Small intestine (tissue), 7 donors: ENCODE results near the gene ESRP2. TPM values are rescaled to one million over a fixed set of nuclear protein-coding genes. Genes with fewer than 3 reads are reported as not detected.

Experiments
- DNase-seq, 2 donors: peaks; one replicate each; pipeline versions ENCODE4 v3.0.0 to v3.0.0-alpha.2; 2013
- FAIRE-seq: peaks from 2 replicates; lab custom pipeline; 2012; peaks lifted over from hg19 to GRCh38; lab: Jason Lieb, UNC
- H3K27ac ChIP-seq, 3 donors: one replicate each; pipeline ENCODE4 v1.5.1; 2013; ENCODE audit warnings: low read length in 2 of 3, mild to moderate bottlenecking in 2 of 3, control low read depth in 1 of 3, inconsistent platforms in 1 of 3, low read depth in 1 of 3, moderate library complexity in 1 of 3
- H3K27me3 ChIP-seq, 3 donors: one replicate each; pipeline ENCODE4 v1.6.1; 2013; ENCODE audit warnings: low read length in 3 of 3, inconsistent platforms in 1 of 3; ENCODE audit not compliant: control insufficient read depth in 3 of 3, insufficient read depth in 3 of 3
- H3K36me3 ChIP-seq, 3 donors: one replicate each; pipeline ENCODE4 v1.6.1; 2013; ENCODE audit warnings: low read length in 3 of 3, inconsistent platforms in 1 of 3, low read depth in 1 of 3, mild to moderate bottlenecking in 1 of 3, moderate library complexity in 1 of 3; ENCODE audit not compliant: control insufficient read depth in 3 of 3, insufficient read depth in 2 of 3
- H3K4me1 ChIP-seq, 3 donors: one replicate each; pipeline ENCODE4 v1.6.1; 2013; ENCODE audit warnings: low read length in 2 of 3, inconsistent platforms in 1 of 3, low read depth in 1 of 3, mild to moderate bottlenecking in 1 of 3, moderate library complexity in 1 of 3; ENCODE audit not compliant: control insufficient read depth in 3 of 3, insufficient read depth in 2 of 3
- H3K4me3 ChIP-seq, 3 donors: one replicate each; pipeline ENCODE4 v1.5.1; 2013; ENCODE audit warnings: low read length in 3 of 3, control low read depth in 1 of 3, inconsistent platforms in 1 of 3, low read depth in 1 of 3, mild to moderate bottlenecking in 1 of 3, moderate library complexity in 1 of 3
- H3K9me3 ChIP-seq, 2 donors: one replicate each; pipeline ENCODE4 v1.6.1; 2013; ENCODE audit warnings: low read depth in 1 of 2, low read length in 1 of 2; ENCODE audit not compliant: control insufficient read depth in 2 of 2, insufficient read depth in 1 of 2
- WGBS, 3 donors: extraction: QIAGEN DNeasy Blood & Tissue Kit; methylation state at CpG; one replicate each; pipeline ENCODE4 v1.1.7; 2013; 5-methylcytosine and 5-hydroxymethylcytosine counted together
- polyA plus RNA-seq, 4 donors: library from polyadenylated mRNA; stranded (reverse) in 3 of 4; unstranded in 1 of 4; fragments of 200-250 nt in 3 of 4; fragments of 120-200 nt in 1 of 4; gene quantifications; one replicate each; pipeline versions ENCODE4 v1.2.1 to v1.2.3, GENCODE V29; 2013
- donor health status: healthy with polysubstance abuse.
- donor health status: control.
- donor health status: control.
- donor health status: Bipolar disorder and iron deficiency.
- donor health status: healthy.

Gene ESRP2
- polyA plus RNA-seq, 4 donors: 14.3 to 45.0 (median 18.7) TPM

DNA sequence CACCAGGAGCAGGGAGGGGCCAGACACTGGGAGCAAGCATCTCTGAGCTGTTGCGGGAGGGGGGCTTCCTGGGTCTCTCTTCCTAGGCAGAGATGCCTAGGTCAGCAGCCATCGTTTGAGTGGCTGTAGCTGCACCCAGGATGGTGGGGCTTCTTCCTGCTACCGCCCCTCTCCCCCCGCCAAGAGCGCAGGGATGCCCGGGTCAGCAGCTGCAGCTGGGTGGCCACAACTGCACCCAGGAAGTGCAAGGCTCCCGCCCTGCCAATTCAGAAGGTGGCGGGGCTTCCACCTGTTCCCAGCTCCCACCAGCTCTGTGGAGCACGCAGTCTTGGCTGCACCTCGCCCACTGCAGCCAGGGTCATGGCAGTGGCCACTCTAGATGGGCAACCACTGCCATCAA is 47.8 kb downstream of the ESRP2 start:
- WGBS, 3 donors: 95 to 98% (median 96%) methylated on average over 10 of the region's 10 CpGs
- H3K4me1 ChIP-seq: no peaks in the 10 kb centered on the region
- peaks cover 10 to 53% (median 14%) of the 10 kb centered on the region in 3 donors for H3K36me3 ChIP-seq
- DNase-seq (no peak), FAIRE-seq (no peak)
- peaks cover 0 to 4% of the 10 kb centered on the region in 2 donors for H3K9me3 ChIP-seq
- no peak overlapping the region for H3K4me3 ChIP-seq
- H3K27me3 ChIP-seq: no peaks in the 10 kb centered on the region
- H3K27ac ChIP-seq: no peak overlapping the region

DNA sequence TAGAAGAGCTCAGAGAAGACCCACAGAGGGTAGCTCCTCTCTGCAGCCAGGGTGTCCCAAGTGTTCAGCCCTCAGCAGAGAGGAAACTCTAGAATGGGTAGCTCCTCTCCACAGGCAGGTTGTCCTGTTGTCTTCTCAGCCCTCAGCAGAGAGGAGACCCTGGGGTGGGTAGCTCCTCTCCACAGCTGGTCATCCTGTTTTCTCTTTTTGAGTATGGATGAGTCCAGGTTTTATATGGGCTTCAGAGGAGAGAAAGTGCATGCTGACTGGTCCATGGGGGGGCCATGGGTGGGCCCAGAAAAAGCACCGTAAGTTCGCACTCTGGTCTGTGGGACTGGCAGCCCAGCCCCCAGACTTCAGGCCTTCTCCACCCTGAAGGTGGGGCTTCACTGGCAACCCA is 48.4 kb downstream of the ESRP2 start:
- no peak for DNase-seq
- WGBS, 3 donors: 96 to 100% (median 100%) methylated on average over 2 of the region's 2 CpGs
- FAIRE-seq: no peak
- Histone ChIP-seq H3K4me3 (no peak overlapping the region), H3K36me3 (peaks cover 10 to 52% (median 17%) of the 10 kb centered on the region in 3 donors), H3K27me3 (no peaks in the 10 kb centered on the region), H3K9me3 (peaks cover 0 to 4% of the 10 kb centered on the region in 2 donors), H3K4me1 (no peaks in the 10 kb centered on the region), H3K27ac (no peak overlapping the region)

DNA sequence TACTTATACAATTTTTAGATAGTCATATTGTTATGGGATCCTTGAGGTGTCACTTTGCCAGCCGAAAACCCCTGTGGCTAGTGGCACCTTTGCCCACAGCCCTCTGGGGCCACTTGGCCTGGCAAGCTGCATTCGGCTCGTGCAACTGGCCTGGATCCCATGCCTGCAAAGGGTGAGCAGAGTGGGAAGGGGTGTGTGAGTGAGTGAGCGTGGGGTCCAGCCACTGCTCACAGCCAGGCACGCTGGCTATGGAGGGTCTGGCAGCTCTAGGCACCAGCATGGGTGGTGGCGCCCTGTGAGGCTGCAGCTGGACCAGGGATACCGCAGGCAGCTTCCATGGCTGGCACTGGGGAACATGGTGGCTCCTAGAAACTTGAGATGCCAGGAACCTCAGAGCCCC is 49.0 kb downstream of the ESRP2 start:
- no peak for DNase-seq
- WGBS, 3 donors: 97 to 100% (median 100%) methylated on average over 6 to 7 of the region's 7 CpGs
- no peak overlapping the region for H3K27ac ChIP-seq
- H3K4me3 ChIP-seq: no peak overlapping the region
- no peaks in the 10 kb centered on the region for H3K27me3 ChIP-seq
- FAIRE-seq: no peak
- H3K9me3 ChIP-seq: peaks cover 0 to 4% of the 10 kb centered on the region in 2 donors
- H3K4me1 ChIP-seq: no peaks in the 10 kb centered on the region
- H3K36me3 ChIP-seq: peaks cover 10 to 50% (median 16%) of the 10 kb centered on the region in 3 donors

DNA sequence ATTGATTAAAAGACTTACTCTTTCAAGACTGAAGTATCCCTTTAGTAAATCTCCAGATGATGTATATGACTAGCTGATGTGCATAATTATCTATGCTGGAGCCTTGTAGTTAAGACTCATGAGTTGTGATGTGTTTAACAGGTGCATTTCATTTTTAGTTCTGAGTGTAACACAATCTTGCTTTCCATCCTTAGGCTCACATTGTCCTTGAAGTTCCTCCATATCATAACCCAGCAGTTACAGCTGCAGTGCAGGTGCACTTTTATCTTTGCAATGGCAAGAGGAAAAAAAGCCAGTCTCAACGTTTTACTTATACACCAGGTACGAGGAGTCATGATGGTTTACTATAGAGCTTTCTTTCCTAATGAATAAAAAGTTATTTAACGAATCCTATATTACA is 52.9 kb downstream of the ESRP2 start:
- H3K27me3 ChIP-seq: no peaks in the 10 kb centered on the region
- H3K4me3 ChIP-seq: no peak overlapping the region
- FAIRE-seq (no peak), DNase-seq (no peak)
- H3K9me3 ChIP-seq: peaks cover 0 to 4% of the 10 kb centered on the region in 2 donors
- peaks cover 6 to 37% (median 26%) of the 10 kb centered on the region in 3 donors for H3K36me3 ChIP-seq
- 66 to 83% (median 76%) methylated on average over 3 of the region's 3 CpGs for WGBS, 3 donors
- H3K4me1 ChIP-seq: no peaks in the 10 kb centered on the region
- no peak overlapping the region for H3K27ac ChIP-seq

DNA sequence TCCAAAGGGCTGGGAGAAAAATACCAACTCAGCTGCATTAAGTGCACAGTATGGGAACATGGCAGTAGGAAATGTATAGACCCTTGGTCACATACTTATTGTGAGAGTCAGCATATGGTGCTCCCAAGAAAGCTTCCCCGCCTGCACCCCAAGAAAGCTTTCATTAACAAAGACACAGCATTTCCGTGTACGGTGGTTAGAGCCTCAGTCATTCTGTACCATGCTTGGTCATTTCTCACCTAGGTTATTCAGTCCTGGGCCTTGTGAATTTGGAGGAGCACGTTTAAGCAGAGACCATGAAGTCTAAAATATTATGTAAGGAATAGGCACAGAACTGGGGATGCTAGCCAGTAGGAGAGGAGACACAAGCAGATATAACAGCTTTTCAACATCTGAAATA is 56.1 kb downstream of the ESRP2 start:
- 90 to 91% (median 91%) methylated on average over 4 of the region's 4 CpGs for WGBS, 3 donors
- H3K9me3 ChIP-seq: no peaks in the 10 kb centered on the region
- no peak overlapping the region for H3K4me3 ChIP-seq
- DNase-seq (no peak), FAIRE-seq (no peak)
- H3K27ac ChIP-seq: no peak overlapping the region
- H3K4me1 ChIP-seq: no peaks in the 10 kb centered on the region
- no peaks in the 10 kb centered on the region for H3K27me3 ChIP-seq
- H3K36me3 ChIP-seq: peaks cover 2 to 28% (median 21%) of the 10 kb centered on the region in 3 donors

DNA sequence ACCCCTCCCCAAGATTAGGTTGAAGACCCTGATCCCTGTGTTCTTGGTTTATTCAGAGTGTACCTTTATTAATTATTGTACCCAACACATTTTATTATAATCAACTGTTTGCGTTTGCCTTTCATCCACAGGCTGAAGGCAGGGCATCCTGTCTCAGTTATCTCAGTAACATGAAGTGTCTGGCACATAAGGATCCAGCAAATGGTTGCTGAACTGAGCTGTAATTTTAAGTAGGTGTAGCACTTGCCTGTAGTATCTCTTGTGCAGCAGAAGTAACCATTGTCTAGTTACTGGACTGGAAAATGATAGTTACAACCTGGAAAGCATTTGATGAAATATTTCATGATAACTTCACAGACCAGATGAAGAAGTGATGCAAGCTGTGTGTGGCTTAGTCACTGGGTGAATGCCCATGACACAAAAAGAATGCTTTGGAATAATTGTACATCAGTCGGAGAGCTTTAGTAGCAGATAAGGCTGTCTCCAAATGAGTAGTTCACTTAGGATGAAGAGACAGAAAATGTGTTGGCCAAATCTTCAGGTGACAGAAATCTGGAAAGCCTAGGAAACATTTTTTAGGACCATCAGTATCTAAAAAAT is 56.6 kb downstream of the ESRP2 start:
- H3K4me1 ChIP-seq: no peaks in the 10 kb centered on the region
- DNase-seq: no peak
- no peaks in the 10 kb centered on the region for H3K27me3 ChIP-seq
- H3K36me3 ChIP-seq: peaks cover 2 to 27% (median 22%) of the 10 kb centered on the region in 3 donors
- H3K27ac ChIP-seq: no peak overlapping the region
- no peak for FAIRE-seq
- WGBS, 3 donors: 92 to 99% (median 93%) methylated on average over 2 of the region's 2 CpGs
- H3K4me3 ChIP-seq: no peak overlapping the region
- no peaks in the 10 kb centered on the region for H3K9me3 ChIP-seq

Other genes with a start within 250 kb of the ESRP2 start
- 1 to 10 TPM in 3 of 4 donors, not detected in 1; 1.4 to 4.1 (median 3.2) TPM for gene DPEP2, start 236.6 kb downstream of the ESRP2 start, polyA plus RNA-seq
- gene DPEP2NB, start 220.2 kb downstream of the ESRP2 start, polyA plus RNA-seq: not detected
- gene DDX28, start 212.9 kb downstream of the ESRP2 start, polyA plus RNA-seq: 10 to 100 TPM in 2 of 4 donors, 1 to 10 TPM in 2; 3.8 to 14.6 (median 9.6) TPM
- 10 to 100 TPM in 2 of 4 donors, 1 to 10 TPM in 2; 7.6 to 12.6 (median 10.0) TPM for gene DUS2, start 212.8 kb downstream of the ESRP2 start, polyA plus RNA-seq
- gene NFATC3, start 150.8 kb downstream of the ESRP2 start, polyA plus RNA-seq: 10 to 100 TPM; 10.8 to 26.8 (median 13.7) TPM
- gene PLA2G15, start 9.2 kb upstream of the ESRP2 start, polyA plus RNA-seq: 10 to 100 TPM in 1 of 4 donors, 1 to 10 TPM in 3; 5.4 to 19.8 (median 6.5) TPM
- 1 to 10 TPM; 2.0 to 8.5 (median 6.7) TPM for gene SLC7A6, start 28.4 kb upstream of the ESRP2 start, polyA plus RNA-seq
- gene SLC7A6OS, start 74.8 kb upstream of the ESRP2 start, polyA plus RNA-seq: 10 to 100 TPM in 1 of 4 donors, 1 to 10 TPM in 3; 3.8 to 16.7 (median 5.9) TPM
- gene PRMT7, start 74.9 kb upstream of the ESRP2 start, polyA plus RNA-seq: 10 to 100 TPM; 13.6 to 46.3 (median 20.2) TPM
- gene SMPD3, start 212.4 kb upstream of the ESRP2 start, polyA plus RNA-seq: 100 to 1,000 TPM in 1 of 4 donors, 10 to 100 TPM in 3; 47.0 to 123 (median 71.9) TPM